Testis (tissue), 2 donors: Measurements from ENCODE around the gene SPSB4.

ENCODE experiments used
- POLR2A ChIP-seq: fragments of 450-650 bp; IDR thresholded peaks from one replicate; pipeline ENCODE4 v1.6.1; 2017; ENCODE audit warnings: antibody characterized with exemption, mild to moderate bottlenecking, moderate library complexity
- TF ChIP-seq, protein P1 (sequence below), 3 experiments: fragments of 450-650 bp in 2 of 3; fragments of 200-600 bp in 1 of 3; sonication (generic) in 1 of 3; IDR thresholded peaks; one replicate each; pipeline ENCODE4 v1.5.1; 2016 to 2019; ENCODE audit warnings: antibody characterized with exemption in 3 of 3, mild to moderate bottlenecking in 2 of 3, moderate library complexity in 1 of 3

DNA sequence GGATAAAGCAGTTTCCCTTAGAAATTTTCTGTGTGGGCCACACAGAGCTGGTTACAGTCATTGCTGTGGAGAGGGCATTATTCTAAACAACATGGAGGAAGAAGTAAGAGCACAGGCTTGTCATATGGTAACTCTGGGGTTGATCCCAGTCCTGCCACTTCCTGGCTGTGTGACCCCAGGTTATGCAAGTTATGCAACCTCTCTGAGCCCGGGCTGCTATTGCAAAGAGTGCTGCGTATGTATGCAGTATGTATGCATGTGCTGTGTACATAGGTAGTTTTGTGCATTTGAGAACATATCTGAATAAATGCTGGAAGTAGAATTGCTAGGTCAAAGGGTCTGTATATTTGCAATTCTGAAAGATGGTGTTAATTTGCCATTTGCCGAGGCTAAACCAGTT, 9.2 kb downstream of the SPSB4 start:
- no peak for TF ChIP-seq POLR2A
- TF ChIP-seq, protein P1, sequence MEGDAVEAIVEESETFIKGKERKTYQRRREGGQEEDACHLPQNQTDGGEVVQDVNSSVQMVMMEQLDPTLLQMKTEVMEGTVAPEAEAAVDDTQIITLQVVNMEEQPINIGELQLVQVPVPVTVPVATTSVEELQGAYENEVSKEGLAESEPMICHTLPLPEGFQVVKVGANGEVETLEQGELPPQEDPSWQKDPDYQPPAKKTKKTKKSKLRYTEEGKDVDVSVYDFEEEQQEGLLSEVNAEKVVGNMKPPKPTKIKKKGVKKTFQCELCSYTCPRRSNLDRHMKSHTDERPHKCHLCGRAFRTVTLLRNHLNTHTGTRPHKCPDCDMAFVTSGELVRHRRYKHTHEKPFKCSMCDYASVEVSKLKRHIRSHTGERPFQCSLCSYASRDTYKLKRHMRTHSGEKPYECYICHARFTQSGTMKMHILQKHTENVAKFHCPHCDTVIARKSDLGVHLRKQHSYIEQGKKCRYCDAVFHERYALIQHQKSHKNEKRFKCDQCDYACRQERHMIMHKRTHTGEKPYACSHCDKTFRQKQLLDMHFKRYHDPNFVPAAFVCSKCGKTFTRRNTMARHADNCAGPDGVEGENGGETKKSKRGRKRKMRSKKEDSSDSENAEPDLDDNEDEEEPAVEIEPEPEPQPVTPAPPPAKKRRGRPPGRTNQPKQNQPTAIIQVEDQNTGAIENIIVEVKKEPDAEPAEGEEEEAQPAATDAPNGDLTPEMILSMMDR (IDR thresholded peaks at IDR 0.05) = no peak
